Smooth muscle cell (in vitro differentiated cells): ENCODE measurements around the gene PROC. TPM values are rescaled to one million over a fixed set of nuclear protein-coding genes. Genes with fewer than 3 reads are reported as not detected.

ENCODE experiments used
- DNase-seq: peaks from one replicate; lab custom pipeline; 2025; ENCODE audit not compliant: unreplicated experiment; lab: John Stamatoyannopoulos, UW
- H2AFZ ChIP-seq: fragments of 200-600 bp; sonication (generic); 2 replicates; pipeline ENCODE4 v1.6.0; 2016; ENCODE audit warnings: antibody characterized with exemption, low read depth, mild to moderate bottlenecking
- H3F3A ChIP-seq: fragments of 200-600 bp; sonication (generic); 2 replicates; pipeline ENCODE4 v1.6.0; 2017; ENCODE audit warnings: antibody characterized with exemption, low read depth
- H3K27ac ChIP-seq: fragments of 200-600 bp; sonication (generic); 2 replicates; pipeline ENCODE4 v1.5.1; 2016; ENCODE audit warnings: low read depth, mild to moderate bottlenecking
- H3K27me3 ChIP-seq: fragments of 200-600 bp; sonication (generic); 2 replicates; pipeline ENCODE4 v1.6.1; 2016; ENCODE audit warnings: low read depth, mild to moderate bottlenecking
- H3K36me3 ChIP-seq: fragments of 200-600 bp; sonication (generic); 2 replicates; pipeline ENCODE4 v1.5.1; 2016; ENCODE audit warnings: low read depth
- H3K4me1 ChIP-seq: fragments of 200-600 bp; sonication (generic); 2 replicates; pipeline ENCODE4 v1.5.1; 2016; ENCODE audit warnings: low read depth
- H3K4me2 ChIP-seq: fragments of 200-600 bp; sonication (generic); 2 replicates; pipeline ENCODE4 v1.6.0; 2016; ENCODE audit warnings: mild to moderate bottlenecking
- H3K4me3 ChIP-seq: fragments of 200-600 bp; sonication (generic); 2 replicates; pipeline ENCODE4 v1.5.1; 2016; ENCODE audit warnings: mild to moderate bottlenecking
- H3K79me2 ChIP-seq: fragments of 200-600 bp; sonication (generic); 2 replicates; pipeline ENCODE4 v1.6.0; 2016; ENCODE audit warnings: low read depth, mild to moderate bottlenecking
- H3K9ac ChIP-seq: fragments of 200-600 bp; sonication (generic); 2 replicates; pipeline ENCODE4 v1.6.0; 2016; ENCODE audit warnings: low read depth
- H3K9me3 ChIP-seq: fragments of 200-600 bp; sonication (generic); replicated peaks from 2 replicates; pipeline ENCODE4 v1.5.1; 2016; ENCODE audit warnings: low read depth
- H4K20me1 ChIP-seq: fragments of 200-600 bp; sonication (generic); 2 replicates; pipeline ENCODE4 v1.6.0; 2016; ENCODE audit warnings: low read depth
- CTCF ChIP-seq: fragments of 200-600 bp; sonication (generic); IDR thresholded peaks from 2 replicates; pipeline ENCODE4 v1.5.1; 2017; ENCODE audit warnings: borderline replicate concordance, mild to moderate bottlenecking, antibody characterized with exemption; ENCODE audit not compliant: insufficient read depth, poor library complexity, severe bottlenecking
- WGBS: methylation state at CpG from one replicate; pipeline ENCODE4 v1.1.7; 2016; ENCODE audit warnings: low lambda C conversion rate; 5-methylcytosine and 5-hydroxymethylcytosine counted together
- polyA plus RNA-seq: library from polyadenylated mRNA; unstranded; fragments of >200 nt; fragmentation: Nextera tagmentation; extraction: Ambion mirVana; gene quantifications from 2 replicates; pipeline ENCODE4 v1.2.1, GENCODE V29; 2016
- total RNA-seq: library from RNA; depleted of rRNA; stranded (reverse); fragments of >200 nt; gene quantifications from 2 replicates; pipeline ENCODE4 v1.2.3, GENCODE V29; 2014

PROC gene
- total and polyA plus RNA-seq, 2 experiments from 2014 or later: 0.85 to 1.1 TPM

- Histone ChIP-seq H2AFZ (no peak overlapping the region), H3K4me1 (no peaks in the 10 kb centered on the region), H3K27me3 (no peaks in the 10 kb centered on the region), H3K4me2 (no peak overlapping the region), H3F3A (no peaks in the 10 kb centered on the region), H3K4me3 (no peak overlapping the region), H4K20me1 (no peaks in the 10 kb centered on the region), H3K36me3 (no peaks in the 10 kb centered on the region), H3K27ac (no peak overlapping the region), H3K79me2 (no peaks in the 10 kb centered on the region), H3K9ac (no peak overlapping the region), H3K9me3 (no peaks in the 10 kb centered on the region)
- no peak for DNase-seq
- 55% methylated on average over 13 of the region's 13 CpGs for WGBS
- no peak for TF ChIP-seq CTCF
These were observed 37.6 kb downstream of the PROC start for GRCh38 chr2:127455566-127456493.

- H3K9me3 ChIP-seq: no peaks in the 10 kb centered on the region
- TF ChIP-seq CTCF: no peak
- no peak overlapping the region for H3K4me3 ChIP-seq
- no peaks in the 10 kb centered on the region for H4K20me1 ChIP-seq
- 95% methylated on average over 12 of the region's 12 CpGs for WGBS
- H3K79me2 ChIP-seq: no peaks in the 10 kb centered on the region
- no peak overlapping the region for H3K9ac ChIP-seq
- H3K27me3 ChIP-seq: no peaks in the 10 kb centered on the region
- no peak overlapping the region for H3K27ac ChIP-seq
- H3F3A ChIP-seq: no peaks in the 10 kb centered on the region
- no peak for DNase-seq
- no peaks in the 10 kb centered on the region for H3K4me1 ChIP-seq
- no peak overlapping the region for H2AFZ ChIP-seq
- no peaks in the 10 kb centered on the region for H3K36me3 ChIP-seq
- H3K4me2 ChIP-seq: no peak overlapping the region
These were observed 38.7 kb downstream of the PROC start for GRCh38 chr2:127456960-127457359.

- no peaks in the 10 kb centered on the region for H3K27me3 ChIP-seq
- 94% methylated on average over 3 of the region's 3 CpGs for WGBS
- no peaks in the 10 kb centered on the region for H3K36me3 ChIP-seq
- no peak for DNase-seq
- no peaks in the 10 kb centered on the region for H4K20me1 ChIP-seq
- no peak overlapping the region for H3K4me3 ChIP-seq
- peaks cover 18% of the 10 kb centered on the region for H3K4me1 ChIP-seq
- no peak overlapping the region for H3K9ac ChIP-seq
- no peak for TF ChIP-seq CTCF
- no peaks in the 10 kb centered on the region for H3K79me2 ChIP-seq
- no peak overlapping the region for H3K4me2 ChIP-seq
- H3K27ac ChIP-seq: no peak overlapping the region
- H2AFZ ChIP-seq: no peak overlapping the region
- H3K9me3 ChIP-seq: no peaks in the 10 kb centered on the region
- H3F3A ChIP-seq: no peaks in the 10 kb centered on the region
These were observed 44.2 kb downstream of the PROC start for GRCh38 chr2:127462461-127462860.
